COR-L47 (cell line): ENCODE data around the gene CTAG1A.
"Not testable (repeated sequence)": the region's sequence is repeated elsewhere in the genome, so short reads cannot be mapped to it uniquely, and the experiment has no call there.

ENCODE experiments used
- DNase-seq: peaks from one replicate; lab custom pipeline; 2025; lab: John Stamatoyannopoulos, UW

The CTAG1A gene

DNA sequence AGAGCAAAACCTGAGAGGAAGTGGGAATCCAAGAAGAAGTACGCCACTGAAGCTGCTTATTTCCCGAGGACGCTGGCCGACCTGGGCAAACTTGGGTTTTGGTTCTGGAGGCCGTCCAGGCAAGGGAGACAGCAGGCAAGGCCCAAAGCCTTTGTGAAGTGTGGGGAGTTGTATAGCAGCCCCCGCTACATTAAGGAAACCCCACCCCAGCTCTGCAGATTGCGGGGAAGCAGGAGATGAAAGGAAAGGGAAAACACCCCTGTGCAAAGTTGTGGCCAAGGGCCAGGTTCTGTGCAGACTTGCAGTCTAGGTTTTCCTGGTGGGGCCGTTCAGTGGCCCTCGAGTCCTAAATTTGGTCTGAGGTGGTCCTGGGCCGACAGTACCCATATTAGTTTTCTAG, 11.9 kb upstream of the CTAG1A start:
- DNase-seq, result not testable (repeated sequence)

- DNase-seq, result not testable (repeated sequence)
Measured at GRCh38 chrX:154575076-154575475, 9.9 kb upstream of the CTAG1A start.

DNA sequence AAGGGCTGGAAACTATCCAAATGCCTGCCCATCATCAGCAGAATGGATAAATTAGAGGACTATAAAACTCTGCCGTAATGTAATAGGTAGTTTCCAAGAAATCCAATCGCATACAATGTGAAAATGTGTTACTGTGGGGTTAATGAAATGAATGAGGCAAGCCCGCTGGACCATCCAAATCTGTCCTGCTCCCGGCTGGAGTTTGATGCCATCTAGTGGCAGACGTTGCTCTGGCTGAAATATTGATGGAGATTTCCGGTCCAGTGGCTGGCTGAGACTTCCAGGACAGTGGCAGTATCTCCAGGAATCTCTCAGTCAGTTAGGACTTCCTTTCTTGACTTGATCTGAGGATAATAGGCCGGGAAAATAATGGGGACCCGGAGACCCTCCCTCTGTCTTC, 1.9 kb upstream of the CTAG1A start:
- DNase-seq, result not testable (repeated sequence)

DNA sequence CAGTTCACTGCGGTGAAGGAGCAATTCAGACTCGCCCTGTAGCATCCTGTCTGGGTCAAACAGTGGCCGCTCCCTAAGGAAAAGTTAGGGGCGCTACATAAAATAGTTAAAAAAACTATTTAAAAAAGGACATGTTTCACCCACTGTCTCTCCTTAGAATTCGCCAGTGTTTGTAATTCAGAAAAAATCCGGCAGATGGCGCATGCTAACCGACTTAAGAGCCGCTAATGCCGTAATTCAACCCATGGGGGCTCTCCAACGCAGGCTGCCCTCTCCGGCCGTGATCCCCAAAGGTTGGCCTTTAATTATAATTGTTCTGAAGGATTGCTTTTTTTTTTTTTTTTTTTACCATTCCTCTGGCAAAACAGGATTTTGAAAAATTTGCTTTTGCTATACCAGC, 5.5 kb downstream of the CTAG1A start:
- not testable (repeated sequence) for DNase-seq

DNA sequence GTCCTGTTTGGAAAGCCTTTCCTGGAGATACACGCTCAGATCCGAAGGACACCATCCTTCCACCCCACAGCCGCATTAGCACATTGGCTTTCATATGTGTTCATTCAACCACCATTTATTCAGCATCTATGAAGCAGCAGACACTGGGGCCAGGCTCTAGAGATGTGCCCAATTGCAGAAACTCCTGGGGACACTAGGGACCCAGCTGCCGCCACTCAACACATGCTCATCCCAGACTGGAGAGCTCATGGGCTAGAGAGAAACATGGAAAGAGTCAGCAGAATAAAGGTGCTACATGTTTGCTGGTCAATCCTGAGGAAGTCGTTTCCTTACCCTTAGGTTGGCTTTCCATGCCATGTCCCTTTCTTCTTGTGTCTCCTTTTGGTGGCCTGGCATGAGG, 7.6 kb downstream of the CTAG1A start:
- DNase-seq, result no peak

DNA sequence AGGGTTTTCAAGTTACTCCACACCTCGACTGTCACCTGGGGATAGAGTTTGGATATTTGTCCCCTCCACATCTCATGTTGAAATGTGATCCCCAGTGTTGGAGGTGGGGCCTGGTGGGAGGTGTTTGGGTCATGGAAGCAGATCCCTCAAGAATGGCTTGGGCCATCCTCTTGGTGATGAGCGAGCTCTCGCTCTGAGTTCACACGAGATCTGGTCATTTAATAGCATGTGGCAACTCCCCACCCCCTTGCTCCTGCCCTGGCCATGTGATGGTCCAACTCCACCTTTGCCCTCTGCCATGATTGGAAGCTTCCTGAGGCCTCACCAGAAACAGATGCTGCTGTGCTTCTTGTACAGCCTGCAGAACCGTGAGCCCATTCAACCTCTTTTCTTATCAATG, 8.3 kb downstream of the CTAG1A start:
- DNase-seq, result no peak

DNA sequence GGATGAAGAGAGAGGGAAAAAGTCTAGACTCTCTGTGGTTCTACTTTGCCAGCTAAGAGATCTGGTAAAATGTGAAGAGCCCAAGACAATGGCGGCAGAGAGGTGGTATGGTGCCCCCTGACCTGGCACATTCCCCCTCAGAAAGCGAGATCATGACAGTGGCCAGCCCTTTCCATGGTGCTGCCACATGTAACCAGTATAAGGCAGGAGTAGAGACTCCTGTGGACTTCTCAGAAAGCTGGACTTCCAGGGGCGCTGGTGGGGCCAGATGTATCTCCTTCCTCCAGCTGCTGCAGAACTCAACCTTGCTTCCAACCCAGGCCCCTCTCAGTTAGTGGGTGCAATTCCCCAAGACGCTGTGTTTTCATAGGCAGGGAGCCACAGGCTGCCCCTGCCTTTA, 9.6 kb downstream of the CTAG1A start:
- DNase-seq, result no peak

DNA sequence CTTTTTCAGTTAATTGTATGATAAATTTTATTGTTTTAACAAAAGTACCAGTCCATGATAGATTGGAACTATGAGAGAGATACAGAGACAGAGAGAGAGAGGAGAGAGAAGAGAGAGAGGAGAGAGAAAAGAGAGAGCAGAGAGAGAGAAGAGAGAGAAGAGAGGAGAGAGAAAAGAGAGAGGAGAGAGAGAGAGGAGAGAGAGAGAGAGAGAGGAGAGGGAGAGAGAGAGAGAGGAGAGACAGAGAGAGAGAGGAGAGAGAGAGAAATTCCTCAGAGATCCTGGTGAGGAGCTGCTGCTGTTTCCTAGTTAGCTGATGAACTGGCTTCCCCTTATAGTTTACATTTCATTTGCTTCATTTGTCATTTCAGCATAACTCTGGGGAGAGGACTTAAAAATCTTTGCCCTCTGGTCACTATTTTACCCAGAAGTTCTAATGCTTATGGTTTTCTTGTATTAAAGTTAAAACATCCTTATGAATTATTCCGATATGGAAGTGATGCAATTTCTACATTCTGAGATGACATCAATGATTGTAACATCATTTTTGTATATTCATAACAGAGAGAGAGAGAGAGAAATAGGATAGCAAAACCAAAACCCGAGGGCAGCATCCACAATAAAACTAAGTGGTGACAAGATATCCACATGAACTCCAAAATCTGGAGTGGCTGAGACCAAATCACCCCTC, 10.8 kb downstream of the CTAG1A start:
- no peak for DNase-seq

GRCh38 chrX:154596290-154596929, 11.5 kb downstream of the CTAG1A start:
- no peak for DNase-seq

DNA sequence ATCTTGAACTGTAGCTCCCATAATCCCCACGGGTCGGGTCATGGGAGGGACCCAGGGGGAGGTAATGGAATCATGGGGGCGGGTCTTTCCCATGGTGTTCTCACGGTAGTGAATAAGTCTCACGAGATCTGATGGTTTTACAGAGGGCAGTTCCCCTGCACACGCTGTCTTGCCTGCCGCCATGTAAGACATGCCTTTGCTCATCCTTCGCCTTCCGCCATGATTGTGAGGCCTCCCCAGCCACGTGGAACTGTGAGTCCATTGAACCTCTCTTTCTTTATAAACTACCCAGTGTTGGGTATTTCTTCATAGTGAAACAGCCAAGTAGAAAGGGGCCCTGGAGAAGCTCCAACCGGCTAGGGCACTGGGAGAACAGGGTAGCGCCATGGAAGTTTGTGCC, 12.3 kb downstream of the CTAG1A start:
- DNase-seq, result no peak

DNA sequence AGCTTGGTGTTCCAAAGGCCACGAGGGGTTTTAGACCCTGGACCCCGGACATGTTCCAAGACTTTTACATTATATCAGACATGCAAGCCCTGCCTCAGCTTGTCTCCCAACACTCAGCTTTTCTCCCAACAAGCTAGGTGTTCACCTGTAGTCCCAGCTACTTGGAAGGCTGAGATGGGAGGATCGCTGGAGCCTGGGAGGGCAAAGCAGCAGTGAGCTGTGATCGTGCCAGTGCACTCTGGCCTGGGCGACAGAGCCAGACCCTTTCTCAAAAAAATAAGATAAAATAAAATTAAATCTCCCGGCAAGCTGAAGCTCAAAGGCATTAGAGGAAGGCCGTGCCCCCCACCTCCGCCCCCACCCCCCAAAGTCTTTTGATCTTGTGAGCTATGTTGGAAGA, 13.7 kb downstream of the CTAG1A start:
- DNase-seq, result no peak

- no peak for DNase-seq
Measured at GRCh38 chrX:154599531-154599930, 14.6 kb downstream of the CTAG1A start.

GRCh38 chrX:154600759-154601374, 15.9 kb downstream of the CTAG1A start:
- no peak for DNase-seq

DNA sequence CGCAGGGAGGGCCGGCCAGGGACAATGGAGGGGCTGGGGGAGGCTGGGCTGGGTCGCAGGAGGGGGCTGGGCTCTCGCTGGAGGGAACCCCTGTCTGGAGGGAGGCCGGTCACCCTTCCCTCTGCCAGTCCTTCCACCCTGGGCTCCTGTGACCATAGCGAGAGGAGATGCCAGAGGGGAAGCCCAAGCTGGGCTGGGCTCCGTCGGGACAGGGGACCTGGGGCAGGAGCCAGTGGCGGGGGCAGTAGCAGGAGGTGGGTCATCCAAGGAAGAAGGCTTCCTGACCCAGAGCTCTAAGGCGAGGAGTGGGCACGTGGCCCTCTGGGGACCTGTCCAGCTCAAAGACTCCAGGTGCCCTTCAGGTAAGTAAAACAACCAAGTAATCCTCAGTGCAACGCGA, 17.3 kb downstream of the CTAG1A start:
- no peak for DNase-seq

DNA sequence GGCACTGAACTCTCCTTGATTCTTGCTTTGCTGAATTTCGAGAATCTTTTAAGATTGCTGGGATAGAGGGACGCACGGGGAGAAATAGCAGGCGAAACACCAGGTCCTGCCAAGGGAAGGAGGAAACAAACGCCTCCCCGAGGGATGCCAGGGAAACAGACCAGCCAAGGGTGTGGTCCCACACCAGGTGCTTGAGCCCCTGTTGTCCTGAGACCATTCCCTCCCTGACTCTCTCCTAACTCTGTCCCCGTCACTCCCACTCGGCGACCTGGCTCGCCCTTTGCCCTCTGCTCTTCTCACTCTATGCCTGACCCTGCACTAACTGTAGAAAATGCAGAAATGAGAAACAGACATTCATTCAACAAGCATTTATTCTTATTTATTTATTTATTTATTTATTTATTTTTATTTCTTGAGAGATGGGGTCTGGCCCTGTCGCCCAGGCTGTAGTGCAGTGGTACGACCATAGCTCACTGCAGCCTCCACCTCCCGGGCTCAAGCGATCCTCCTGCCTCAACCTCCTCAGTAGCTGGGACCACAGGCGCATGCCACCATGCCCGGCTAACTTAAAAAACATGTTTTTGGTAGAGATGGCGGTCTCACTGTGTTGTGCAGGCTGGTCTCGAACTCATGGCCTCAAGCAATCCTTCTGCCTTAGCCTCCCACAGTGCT, 18.0 kb downstream of the CTAG1A start:
- DNase-seq, result no peak

- DNase-seq, result no peak
Measured at GRCh38 chrX:154603438-154604430, 18.8 kb downstream of the CTAG1A start.

DNA sequence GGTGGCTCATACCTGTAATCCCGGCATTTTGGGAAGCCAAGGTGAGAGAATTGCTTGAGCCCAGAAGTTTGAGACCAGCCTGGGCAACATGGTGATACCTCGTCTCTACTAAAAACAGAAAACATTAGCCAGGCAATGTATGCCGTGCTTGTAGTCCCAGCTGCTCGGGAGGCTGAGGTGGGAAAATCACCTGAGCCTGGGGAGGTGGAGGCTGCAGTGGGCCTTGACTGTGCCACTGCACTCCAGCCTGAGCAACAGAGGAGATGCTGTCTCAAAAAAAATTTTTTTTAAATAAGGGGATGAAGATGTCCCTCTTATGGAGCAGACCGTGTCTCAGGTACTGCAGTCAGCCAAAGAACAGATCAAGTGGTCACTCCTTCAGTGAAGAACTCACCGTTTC, 20.6 kb downstream of the CTAG1A start:
- DNase-seq, result no peak

DNA sequence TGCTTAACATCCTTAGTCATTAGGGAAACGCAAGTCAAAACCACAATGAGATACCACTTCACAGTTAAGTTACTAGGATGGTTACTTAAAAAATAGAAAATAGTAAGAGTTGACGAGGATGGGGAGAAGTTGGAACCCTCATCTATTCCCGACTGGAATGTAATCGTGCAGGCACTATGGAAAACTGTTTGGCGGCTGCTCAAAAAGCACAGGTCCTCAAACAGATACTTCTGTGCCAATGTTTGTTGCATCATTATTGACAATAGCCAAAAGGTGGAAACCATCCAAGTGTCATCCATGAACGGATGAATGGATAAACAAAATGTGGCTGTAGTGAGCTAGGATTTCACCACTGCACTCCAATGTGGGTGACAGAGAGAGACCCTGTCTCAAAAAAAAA, 22.4 kb downstream of the CTAG1A start:
- DNase-seq, result peak; percentile 81

- DNase-seq, result not testable (repeated sequence)
Measured at GRCh38 chrX:154607976-154608375, 23.0 kb downstream of the CTAG1A start.

- DNase-seq, result not testable (repeated sequence)
Measured at GRCh38 chrX:154608823-154609222, 23.9 kb downstream of the CTAG1A start.

DNA sequence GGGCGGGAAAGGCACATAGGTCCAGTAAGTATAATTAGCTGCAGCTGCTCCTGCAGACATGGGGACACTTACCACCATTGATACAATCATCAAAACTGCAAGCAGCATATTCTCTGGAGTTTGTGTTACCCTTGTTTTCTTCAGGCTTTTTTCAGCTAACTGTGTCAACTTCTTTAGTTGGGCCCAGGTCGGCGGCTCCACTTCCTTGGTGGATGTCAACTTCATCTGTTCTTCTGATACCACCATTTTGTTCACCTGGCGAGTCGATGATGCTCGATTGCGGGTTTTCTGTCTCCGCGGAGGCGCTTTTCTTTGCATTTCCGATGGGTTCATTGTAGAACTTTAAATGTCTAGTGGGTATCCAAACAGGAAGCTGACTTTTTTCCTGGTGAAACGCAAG, 26.2 kb downstream of the CTAG1A start:
- DNase-seq, result not testable (repeated sequence)

GRCh38 chrX:154613586-154613985, 28.7 kb downstream of the CTAG1A start:
- not testable (repeated sequence) for DNase-seq
